GM21526 (cell line): Measurements from ENCODE around the gene N4BP2L2.

ENCODE experiments used
- ATAC-seq: cut with Tn5 transposase; IDR thresholded peaks from one replicate; pipeline ENCODE4 v1.9.1; 2021; ENCODE audit warnings: moderate library complexity; ENCODE audit not compliant: unreplicated experiment, low FRiP score

The N4BP2L2 gene

DNA sequence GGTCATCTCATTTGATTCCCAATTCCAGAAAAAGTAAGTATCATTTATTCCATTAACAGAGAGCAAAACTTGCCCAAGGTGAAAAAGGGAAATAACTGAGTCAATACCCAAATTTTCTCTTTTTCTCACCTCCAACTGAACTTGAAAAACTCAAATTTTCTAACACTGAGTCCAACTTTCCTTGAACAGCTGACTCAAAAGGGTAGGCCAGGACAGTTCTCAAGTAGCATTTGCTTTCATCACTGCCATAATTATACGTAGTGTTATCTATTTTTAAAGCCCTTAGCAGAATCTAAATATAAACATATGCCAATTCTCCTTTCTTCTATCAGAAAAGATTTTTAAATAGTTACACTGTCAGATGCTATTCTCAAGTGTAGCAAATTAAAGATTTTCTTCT is 3.5 kb downstream of the N4BP2L2 start:
- no peak for ATAC-seq

DNA sequence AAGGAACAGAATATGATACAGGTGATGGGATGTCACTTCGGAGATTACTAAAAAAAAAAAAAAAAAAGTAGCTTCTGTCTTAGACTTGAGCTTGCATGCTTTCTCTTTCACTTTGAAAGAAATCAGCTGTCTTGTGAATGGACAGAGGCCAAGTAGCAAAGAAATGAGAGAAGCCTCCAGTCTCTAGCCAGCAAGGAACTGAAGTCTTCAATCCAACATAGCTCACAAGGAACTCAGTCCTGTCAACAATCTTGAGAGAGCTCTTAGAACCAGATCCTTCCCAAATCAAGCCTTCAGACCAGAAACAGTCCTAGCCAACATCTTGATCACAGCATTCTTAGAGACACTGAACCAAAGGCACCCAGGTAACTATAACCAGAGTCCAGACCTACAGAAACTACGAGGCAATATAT is 7.7 kb downstream of the N4BP2L2 start:
- no peak for ATAC-seq

DNA sequence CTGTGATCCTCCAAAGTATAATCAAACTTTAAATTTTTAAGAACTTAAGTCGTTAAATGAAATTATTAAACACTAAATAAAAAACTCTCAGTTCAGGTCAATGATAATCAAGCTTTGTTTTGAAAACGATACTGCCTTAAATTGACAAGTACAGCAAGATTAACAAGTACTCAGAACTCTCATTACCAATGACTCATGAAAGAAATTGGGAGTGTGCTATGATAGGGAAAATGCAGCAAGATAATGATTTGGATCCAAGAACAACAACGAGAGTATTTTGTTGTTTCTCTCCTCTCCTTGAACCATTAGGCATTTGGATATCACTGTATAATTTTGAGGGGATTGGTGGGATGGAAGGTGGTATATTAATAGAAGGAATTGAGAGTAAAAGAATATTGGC is 10.2 kb downstream of the N4BP2L2 start:
- no peak for ATAC-seq

DNA sequence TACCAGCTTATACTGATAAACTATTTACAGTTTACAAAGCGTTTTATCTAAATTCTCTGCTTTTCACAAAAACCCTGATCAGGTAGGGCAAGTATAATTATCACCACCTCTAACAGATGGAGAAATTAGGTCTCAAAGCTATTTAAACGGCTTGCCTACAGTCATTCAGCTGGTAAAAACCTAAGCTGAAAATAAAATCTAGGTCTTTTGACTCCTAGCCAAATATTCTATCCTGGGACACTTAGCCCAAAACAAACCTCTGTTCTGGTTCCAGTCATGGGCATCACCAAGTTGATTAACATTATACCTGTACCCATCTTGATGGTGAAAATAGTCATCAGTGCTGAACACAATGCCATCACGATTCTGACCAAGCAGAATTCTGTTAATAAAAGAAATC is 11.4 kb downstream of the N4BP2L2 start:
- no peak for ATAC-seq

DNA sequence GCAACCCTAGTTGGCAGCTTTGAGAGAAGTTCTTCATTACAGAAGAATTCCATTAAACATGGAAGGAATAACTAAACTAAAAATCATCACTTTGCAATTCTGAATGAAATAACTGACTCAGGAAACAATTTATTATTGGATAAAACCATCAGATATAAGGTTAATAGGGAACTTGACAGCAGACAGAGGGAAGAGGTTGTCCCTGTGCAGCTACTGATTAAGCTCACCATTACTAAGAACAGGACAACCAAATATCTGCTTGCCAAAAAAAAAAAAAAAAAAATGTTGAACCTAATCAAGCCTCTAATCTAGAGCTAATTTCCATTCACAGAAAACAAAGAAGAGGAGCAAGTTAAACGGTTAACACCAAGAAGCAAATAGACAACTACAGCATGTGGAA is 12.8 kb downstream of the N4BP2L2 start:
- ATAC-seq = no peak

DNA sequence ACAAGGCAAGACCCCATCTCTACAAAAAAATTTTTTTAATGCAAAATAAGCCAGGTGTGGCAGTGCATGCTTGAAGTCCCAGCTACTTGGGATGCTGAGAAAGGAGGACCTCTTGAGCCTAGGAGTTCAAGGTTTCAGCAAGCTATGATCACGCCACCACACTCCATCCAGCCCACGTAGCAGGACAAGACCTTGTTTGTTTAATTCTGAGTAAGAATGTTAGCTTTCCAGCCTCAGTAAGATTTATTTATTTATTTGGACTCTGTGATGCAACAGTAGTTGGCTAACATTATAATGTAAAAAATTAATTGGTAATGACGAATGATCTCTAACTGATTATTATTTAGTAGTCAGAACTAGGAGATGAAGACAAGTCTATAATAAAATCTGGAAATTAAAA is 23.3 kb downstream of the N4BP2L2 start:
- ATAC-seq = no peak

DNA sequence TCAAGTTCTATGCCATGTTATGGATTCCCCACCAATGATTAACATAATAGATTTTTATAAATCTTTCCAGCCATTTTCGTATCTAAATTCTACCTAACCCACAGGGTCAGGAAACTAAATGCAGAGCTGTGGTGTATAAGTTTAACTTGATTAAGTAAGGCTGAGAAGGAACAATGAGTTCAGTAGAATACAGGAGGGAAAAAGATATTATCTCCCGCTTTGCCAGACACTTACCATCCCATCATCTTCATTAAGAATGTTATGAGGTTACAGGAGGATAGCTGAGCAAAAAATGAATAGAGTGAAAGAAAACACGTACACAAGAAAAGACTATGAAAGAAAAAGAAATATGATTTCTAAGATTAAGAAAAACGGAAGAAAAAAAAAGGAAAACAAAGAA is 27.1 kb downstream of the N4BP2L2 start:
- ATAC-seq = no peak

DNA sequence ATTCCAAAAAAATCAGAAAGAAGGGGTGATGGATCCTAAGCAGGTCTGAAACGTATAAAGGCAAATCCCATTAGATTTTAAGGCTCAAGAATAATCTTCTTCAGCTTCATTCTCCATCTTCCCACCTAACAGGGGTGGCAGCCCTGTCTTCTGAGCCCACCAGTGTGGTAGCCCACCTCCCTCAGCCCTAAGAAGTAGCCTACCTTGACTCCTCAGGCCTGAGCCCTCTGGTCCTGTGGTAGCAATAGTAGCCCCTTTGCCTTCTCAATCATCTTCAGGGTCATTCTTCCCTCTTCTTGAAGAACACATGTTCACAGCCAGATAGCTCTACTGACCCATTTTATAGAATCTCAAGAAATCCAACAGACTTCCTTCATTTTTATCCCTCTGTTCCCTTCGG is 33.7 kb downstream of the N4BP2L2 start:
- ATAC-seq = no peak

DNA sequence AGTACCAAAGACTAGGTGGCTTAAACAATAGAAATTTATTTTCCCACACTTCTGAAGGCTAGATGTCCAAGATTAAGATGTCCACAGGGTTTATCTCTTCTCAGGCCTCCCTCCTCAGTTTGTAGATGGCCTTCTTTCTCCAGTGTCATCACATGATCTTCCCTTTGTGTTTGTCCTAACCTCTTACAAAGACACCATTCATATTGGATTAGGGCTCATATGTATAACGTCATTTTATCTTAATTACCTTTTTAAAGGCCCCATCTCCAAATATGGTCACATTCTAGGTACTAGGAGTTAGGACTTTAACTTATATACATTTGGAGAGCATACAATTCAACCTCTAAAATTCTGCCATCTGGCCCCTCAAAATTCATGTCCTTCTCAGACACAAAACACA is 34.3 kb downstream of the N4BP2L2 start:
- no peak for ATAC-seq

DNA sequence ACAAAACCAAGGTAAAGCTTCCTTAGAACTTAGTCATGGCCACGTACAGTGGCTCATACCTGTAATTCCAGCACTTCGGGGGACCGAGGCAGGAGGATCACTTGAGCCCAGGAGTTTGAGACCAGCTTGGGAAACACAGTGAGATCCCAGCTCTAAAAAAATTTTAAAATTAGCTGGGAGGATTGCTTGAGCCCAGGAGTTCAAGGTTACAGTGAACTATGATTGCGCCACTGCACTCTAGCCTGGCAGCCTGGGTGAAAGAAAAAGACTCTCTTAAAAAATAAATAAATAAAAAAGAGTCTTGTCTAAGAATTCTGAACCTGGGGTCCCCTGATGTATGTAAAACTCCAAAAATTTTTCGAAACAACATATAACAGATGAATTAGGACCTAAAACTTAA is 34.9 kb downstream of the N4BP2L2 start:
- ATAC-seq = no peak

DNA sequence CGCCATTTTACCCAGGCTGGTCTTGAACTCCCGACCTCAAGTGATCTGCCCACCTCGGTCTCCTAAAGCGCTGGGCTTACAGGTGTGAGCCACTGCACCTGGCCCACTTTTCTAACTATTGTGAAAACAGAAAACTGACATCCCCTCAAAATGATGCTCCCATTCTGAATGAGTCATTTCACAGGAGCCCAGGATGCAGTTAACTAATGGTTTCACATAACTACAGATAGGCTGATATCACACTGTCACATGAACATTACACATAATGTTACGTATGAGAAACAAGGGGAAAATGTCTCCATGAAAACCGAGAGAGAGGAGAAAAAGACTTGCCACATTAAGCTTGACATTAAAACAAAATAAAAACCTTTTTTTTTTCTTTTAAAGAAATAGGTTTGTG is 37.5 kb downstream of the N4BP2L2 start:
- ATAC-seq = no peak

DNA sequence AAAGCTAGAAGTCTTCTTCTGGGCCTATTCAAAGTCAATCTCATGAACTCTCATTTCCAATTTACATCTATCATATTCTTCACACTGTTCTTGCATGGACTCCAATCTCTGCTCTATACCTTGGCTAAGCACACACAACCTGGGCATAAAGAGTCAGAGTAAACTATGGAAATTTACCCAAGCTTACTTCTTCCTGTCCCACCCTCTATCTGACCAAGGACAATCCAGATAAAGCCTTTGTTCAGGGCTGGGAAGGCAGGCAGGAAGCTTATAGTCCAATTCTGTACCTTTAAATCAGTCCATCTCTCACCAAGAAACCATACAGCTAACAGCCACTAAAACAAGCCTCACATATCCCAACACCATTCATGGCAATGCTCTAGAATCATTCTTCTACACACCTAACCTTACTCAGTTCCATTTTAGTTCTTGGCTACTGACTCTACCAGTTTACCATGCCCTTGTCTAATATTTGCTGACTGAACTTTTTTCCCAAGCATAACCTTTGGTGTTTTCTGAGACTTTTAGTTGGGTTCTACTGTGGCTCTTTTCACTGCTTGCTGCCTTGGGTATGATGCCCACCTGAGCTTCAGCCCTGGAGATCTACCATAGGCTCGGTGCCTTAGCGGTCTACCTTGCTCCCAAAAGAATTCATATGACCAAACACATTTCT is 38.9 kb downstream of the N4BP2L2 start:
- no peak for ATAC-seq

DNA sequence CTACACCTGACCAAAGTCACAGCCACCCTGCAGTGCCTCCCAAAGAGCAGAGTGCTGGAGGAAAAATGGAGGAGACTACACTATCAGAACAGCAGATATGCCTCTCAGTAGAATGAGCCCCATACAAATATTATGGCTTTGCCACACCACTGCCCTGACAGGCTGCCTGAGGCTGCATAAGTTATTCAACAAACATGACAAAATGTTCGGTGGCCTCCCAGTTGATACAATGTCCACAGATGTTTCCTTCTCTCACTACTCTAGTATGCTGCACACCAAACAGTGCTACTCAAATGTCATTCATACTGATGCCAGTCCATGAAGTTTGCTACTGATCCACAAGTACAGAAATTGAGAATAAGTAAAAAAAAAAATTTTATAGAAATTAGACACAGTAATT is 41.0 kb downstream of the N4BP2L2 start:
- ATAC-seq = no peak

DNA sequence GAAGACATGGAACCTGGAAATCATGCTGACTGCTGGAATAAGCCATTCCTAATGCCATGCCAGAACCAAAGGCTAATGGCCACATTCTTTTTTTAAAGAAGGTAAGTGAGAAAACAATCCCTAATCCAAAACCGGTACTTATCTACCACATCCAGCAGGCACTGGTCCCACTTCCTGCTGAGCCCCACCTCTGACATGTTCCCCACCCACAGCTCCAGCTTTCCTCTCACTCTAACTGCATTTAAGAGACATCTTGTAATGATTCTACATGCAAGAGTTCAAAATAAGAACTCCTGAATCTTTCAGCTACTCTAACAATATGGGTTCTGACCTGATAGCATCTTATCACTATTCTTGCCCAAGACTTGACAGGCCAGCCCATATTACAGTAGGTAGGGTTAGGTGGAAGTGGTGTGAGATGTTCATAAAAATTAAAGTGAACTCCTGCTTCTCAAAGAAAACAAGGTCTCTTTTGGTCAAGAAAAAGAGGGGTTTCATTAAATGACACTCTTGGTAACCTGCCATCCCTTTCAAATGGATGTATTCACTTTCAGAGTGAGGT is 41.9 kb downstream of the N4BP2L2 start:
- no peak for ATAC-seq

DNA sequence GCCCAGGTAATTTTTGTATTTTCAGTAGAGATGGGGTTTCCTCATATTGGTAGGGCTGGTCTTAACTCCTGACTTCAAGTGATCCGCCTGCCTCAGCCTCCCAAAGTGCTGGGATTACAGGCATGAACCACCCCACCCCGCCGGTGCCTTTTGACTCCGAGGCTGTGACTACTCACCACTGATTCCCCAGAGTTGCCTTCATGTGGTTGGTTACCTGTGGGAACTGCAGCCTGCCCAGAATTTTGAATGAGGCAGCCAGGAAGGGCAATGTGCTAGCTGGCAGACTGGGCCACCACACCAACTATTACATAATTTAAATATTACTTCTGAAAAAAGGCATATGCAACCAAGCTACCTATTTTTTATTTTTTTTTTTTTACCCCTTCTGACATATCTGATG is 42.8 kb downstream of the N4BP2L2 start:
- ATAC-seq = no peak

DNA sequence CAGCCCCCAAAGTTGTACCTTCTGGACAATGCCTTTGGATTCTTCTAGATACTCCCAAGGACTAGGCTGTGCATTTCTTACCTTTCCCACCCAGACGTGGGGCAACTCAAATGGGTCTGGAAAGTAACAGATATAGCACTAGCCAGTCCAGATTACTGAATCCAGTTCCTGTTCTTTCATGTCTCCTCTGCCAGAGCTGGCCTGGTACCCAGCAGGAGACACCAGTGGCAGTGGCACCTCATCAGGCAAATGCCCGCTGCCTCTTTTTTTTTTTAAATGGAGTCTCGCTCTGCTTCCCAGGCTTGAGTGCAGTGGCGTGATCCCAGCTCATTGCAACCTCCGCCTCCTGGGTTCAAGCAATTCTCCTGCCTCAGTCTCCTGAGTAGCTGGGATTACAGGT is 43.2 kb downstream of the N4BP2L2 start:
- no peak for ATAC-seq

DNA sequence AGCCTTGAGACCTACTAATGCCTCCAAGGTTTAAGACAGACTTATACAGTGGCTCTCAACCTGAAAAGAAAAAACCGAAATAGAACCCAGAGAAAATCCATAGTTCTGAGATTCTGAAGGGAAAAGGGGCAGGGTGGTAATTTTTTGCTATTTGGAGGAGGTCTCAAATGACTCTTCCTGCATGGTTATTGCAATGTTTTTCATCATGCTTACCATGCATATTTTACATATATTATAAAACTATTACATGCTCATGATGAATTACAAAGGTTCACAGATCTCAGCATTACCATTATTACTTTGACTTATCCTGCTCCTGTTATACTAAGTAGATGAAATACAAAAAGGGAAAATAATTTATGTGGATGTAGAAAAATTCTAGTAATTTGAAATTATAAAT is 47.6 kb downstream of the N4BP2L2 start:
- ATAC-seq = no peak

DNA sequence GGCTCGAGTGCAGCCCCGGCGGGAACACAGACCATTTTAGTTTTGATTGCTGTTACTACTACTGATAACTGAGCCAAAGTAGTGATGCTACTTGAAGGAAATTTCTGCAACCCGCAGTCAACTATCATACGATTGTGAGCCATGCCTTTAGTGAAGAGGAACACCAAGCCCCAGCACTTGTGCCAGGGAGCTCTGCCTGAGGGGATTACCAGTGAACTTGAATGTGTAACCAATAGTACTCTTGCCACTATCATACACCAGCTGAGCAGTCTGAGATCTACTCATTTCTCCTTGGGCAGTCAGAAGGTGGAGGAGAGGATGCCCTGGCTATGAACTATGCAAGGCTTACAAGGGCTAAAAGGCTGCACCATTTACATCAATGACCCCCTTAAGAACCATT is 61.7 kb downstream of the N4BP2L2 start:
- ATAC-seq = no peak

DNA sequence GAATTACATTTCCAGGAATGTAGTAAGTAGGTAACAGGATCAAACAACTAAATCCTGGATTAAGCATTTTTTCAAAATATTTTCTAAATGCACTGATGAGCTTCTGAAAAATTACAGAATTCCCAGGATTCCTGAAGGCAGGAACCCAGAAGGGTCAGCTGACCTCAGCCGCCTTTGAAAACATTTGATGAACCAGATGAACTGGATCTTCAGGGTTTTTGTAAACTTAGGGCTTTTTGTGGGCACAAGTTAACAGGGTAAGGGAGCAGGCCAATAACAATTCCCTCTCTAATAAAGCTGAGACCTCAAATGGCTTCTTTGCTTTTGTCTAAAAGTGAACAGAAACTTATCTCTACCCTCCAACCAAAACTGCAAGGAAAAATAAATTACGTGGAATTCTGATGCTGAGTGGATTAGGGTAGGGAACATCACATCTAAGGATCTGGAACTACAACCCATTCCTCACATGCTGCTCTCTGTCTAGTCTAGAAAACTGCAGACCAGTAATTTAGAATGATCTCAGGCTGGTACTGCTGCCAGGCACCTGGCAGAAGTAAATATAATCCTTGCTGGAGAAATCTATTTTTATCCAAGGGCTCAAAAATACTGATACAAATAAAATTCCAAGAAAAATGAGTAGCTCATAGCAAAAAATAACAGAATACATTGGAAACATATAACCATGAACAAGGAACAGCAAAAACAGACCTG is 62.4 kb downstream of the N4BP2L2 start:
- ATAC-seq = no peak

DNA sequence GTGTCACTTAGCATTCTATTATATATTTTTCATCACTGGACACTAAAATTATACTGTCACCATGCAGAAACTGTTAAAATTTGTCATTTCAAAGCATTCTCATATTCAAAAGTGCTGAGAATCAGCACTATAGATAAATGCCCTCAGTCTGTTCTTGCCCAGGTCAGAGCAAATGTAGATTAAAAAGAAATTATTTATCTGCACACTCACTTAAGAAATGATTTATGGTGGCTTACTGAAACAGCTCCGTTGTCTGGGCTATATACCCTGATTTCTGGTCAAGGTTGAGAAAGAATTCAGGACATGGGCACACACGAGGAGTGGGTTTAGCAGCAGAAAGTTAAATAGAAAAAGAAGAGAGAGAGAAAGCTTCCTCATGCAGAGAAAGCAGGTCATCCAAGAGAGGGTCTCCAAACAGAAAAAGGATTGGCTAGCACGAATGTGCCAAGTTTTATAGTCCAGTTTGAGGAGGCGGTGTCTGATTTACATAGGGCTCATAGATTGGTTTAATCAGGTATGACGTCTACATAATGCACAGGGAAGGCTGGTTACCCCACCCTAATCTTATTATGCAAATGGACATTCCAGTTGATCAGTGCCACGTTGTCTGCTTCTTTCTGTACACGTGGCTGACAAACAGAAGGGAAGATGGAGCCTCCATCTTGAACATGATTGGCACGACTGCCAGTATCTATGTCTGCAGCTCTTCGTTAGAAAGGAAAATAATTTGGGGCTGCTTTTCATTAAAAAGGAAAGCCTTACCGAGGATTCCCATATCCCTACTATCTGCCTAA is 63.4 kb downstream of the N4BP2L2 start:
- no peak for ATAC-seq

DNA sequence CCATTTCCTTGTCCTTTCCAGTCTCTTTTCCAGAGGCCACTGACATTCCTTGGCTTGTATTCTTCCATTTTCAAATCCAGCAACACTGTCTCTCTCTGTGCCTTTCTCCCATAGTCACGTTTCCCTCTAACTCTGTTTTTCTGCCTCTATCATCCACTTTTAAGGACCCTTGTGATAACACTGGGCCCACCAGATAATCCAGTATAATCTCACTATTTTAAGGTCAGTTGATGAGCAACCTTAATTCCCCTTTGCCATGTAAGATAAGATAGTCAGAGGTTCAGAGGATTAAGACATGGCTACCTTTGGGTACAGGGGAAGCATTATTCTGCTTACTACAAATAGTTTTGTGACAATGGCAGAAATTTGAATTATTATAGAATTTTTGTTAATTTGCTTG is 64.9 kb downstream of the N4BP2L2 start:
- no peak for ATAC-seq
